ENCODE measurements around the gene LRFN3. TPM values are rescaled to one million over a fixed set of nuclear protein-coding genes. Genes with fewer than 3 reads are reported as not detected.

The LRFN3 gene
- total RNA-seq, 1 donor from 2014 or later, result 11.0 TPM

DNA sequence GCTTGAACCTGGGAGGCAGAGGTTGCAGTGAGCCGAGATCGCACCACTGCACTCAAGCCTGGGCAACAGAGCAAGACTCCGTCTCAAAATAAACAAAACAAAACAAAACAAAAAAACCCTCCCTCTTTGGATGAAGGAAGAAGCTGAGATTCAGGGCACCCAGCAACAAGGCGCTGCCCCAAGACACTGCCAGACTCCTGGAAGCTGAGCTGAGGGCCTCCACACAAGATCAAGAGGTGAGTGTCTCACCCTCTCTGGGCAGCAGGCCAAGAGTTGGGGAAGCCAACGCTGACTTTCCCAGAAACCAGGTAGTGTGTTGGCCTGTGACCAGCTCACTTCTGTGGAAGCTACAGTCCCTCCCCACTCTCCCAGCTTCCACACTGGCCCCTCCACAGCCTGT, 24.4 kb upstream of the LRFN3 start:
- peaks cover 16% of the 10 kb centered on the region for H3K4me1 Mint-ChIP-seq
- no peaks in the 10 kb centered on the region for H3K9me3 Mint-ChIP-seq
- no peak overlapping the region for H3K4me3 Mint-ChIP-seq
- H3K27me3 Mint-ChIP-seq, result peaks cover 1% of the 10 kb centered on the region
- intact Hi-C loops (cut with micrococcal nuclease), result no loop called here
- no peaks in the 10 kb centered on the region for H3K36me3 Mint-ChIP-seq (ENCODE audit: low read depth)
- H3K27ac Mint-ChIP-seq, result no peak overlapping the region
- DNase-seq, result no peak

GRCh38 chr19:35913589-35913988, 22.6 kb upstream of the LRFN3 start:
- Mint-ChIP-seq H3K27ac (no peak overlapping the region), H3K4me1 (peaks cover 16% of the 10 kb centered on the region), H3K27me3 (peaks cover 1% of the 10 kb centered on the region), H3K4me3 (no peak overlapping the region), H3K36me3 (ENCODE audit: low read depth) (no peaks in the 10 kb centered on the region), H3K9me3 (no peaks in the 10 kb centered on the region)
- intact Hi-C loops (cut with micrococcal nuclease), result no loop called here
- no peak for DNase-seq

DNA sequence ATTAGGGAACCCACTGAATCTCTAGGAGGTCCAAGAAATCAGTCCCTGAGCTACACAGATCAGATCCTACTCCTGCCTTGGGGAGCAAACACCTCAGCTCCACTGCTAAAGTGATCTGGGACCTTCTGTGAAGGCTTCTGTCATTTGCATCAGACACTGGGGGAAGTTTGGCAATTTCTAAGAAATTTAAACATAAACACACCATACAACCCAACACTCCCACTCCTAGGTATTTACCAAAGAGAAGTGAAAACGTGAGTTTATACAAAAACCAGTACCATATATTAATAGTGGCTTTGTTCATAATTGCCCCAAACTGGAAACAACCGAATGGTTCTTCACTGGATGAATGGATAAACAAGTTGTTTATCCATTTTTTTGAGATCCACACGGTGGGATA, 20.7 kb upstream of the LRFN3 start:
- no peaks in the 10 kb centered on the region for H3K9me3 Mint-ChIP-seq
- no peaks in the 10 kb centered on the region for H3K36me3 Mint-ChIP-seq (ENCODE audit: low read depth)
- H3K27ac Mint-ChIP-seq, result no peak overlapping the region
- no peak overlapping the region for H3K4me3 Mint-ChIP-seq
- no peak for DNase-seq
- H3K4me1 Mint-ChIP-seq, result peaks cover 12% of the 10 kb centered on the region
- intact Hi-C loops (cut with micrococcal nuclease), result no loop called here
- peaks cover 3% of the 10 kb centered on the region for H3K27me3 Mint-ChIP-seq

GRCh38 chr19:35919306-35919705, 16.9 kb upstream of the LRFN3 start:
- peaks cover 5% of the 10 kb centered on the region for H3K4me1 Mint-ChIP-seq
- no peaks in the 10 kb centered on the region for H3K36me3 Mint-ChIP-seq (ENCODE audit: low read depth)
- H3K4me3 Mint-ChIP-seq, result no peak overlapping the region
- no peak for DNase-seq
- no peaks in the 10 kb centered on the region for H3K9me3 Mint-ChIP-seq
- no peak overlapping the region for H3K27ac Mint-ChIP-seq
- peaks cover 6% of the 10 kb centered on the region for H3K27me3 Mint-ChIP-seq
- intact Hi-C loops (cut with micrococcal nuclease), result no loop called here

- intact Hi-C loops (cut with micrococcal nuclease), result no loop called here
Observed at GRCh38 chr19:35921012-35921411, 15.2 kb upstream of the LRFN3 start.

DNA sequence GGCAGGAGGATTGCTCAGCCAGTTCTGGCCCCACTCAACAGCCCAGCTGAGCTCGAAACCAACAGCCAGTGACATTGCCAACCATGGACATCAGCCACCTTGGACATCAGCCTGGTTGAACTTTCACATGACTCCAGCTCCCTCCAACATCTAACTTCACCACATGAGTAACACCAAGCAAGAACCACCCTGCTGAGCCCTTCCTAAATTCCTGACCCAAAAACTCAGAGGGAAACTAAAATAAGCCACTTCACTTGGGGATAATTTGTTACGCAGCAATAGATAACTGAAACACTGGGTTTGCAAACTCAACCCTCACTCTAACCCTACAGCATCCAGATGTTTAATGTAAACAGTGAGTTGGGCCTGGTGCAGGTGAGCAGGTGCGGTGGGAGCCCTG, 10.7 kb upstream of the LRFN3 start:
- Mint-ChIP-seq H3K4me1 (peaks cover 9% of the 10 kb centered on the region), H3K36me3 (ENCODE audit: low read depth) (peaks cover 4% of the 10 kb centered on the region), H3K27me3 (peaks cover 5% of the 10 kb centered on the region), H3K27ac (no peak overlapping the region), H3K4me3 (no peak overlapping the region), H3K9me3 (peaks cover 11% of the 10 kb centered on the region)
- intact Hi-C loops (cut with micrococcal nuclease), result no loop called here
- no peak for DNase-seq

More at GRCh38 chr19:35921012-35921411, 15.2 kb upstream of the LRFN3 start:
- no peak for DNase-seq
- Mint-ChIP-seq H3K27me3 (peaks cover 6% of the 10 kb centered on the region), H3K4me3 (no peak overlapping the region), H3K27ac (no peak overlapping the region), H3K9me3 (peaks cover 11% of the 10 kb centered on the region), H3K4me1 (peaks cover 1% of the 10 kb centered on the region), H3K36me3 (ENCODE audit: low read depth) (peaks cover 2% of the 10 kb centered on the region)

- Mint-ChIP-seq H3K4me1 (peaks cover 21% of the 10 kb centered on the region), H3K27me3 (peaks cover 2% of the 10 kb centered on the region), H3K27ac (no peak overlapping the region), H3K36me3 (ENCODE audit: low read depth) (peaks cover 4% of the 10 kb centered on the region), H3K9me3 (peaks cover 11% of the 10 kb centered on the region), H3K4me3 (no peak overlapping the region)
- DNase-seq, result no peak
- intact Hi-C loops (cut with micrococcal nuclease), result no loop called here
Observed at GRCh38 chr19:35928507-35928906, 7.7 kb upstream of the LRFN3 start.

DNA sequence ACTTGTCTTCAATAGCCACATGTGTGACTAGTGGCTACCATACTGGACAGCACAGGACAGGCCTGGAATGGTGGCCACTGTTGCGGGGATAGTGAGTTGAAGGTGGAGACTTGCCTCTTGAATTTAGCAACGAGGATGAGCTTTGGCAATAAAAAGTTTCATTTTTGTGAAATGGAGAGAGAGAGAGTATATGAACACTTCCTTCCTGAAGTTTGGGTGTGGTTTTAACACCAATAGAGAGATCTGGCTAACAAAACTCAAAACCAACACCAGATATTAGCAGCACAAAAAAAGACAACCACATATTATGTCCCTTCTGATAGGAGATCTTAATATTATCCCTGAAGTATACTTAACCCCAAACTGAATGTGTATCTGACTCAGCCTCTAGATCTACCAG, 6.3 kb upstream of the LRFN3 start:
- peak overlapping the region; percentile 87 for H3K27ac Mint-ChIP-seq
- H3K36me3 Mint-ChIP-seq (ENCODE audit: low read depth), result peaks cover 4% of the 10 kb centered on the region
- peak overlapping the region; percentile 58 for H3K4me3 Mint-ChIP-seq
- DNase-seq, result peak; percentile 70
- peaks cover 11% of the 10 kb centered on the region for H3K9me3 Mint-ChIP-seq
- peaks cover 2% of the 10 kb centered on the region for H3K27me3 Mint-ChIP-seq
- peaks cover 21% of the 10 kb centered on the region for H3K4me1 Mint-ChIP-seq
- intact Hi-C loops (cut with micrococcal nuclease), result loop anchor here (1.0 to 5.0 kb wide), 2 partner anchors 84 to 238 kb away; partner anchors contain the start of gene ALKBH6

DNA sequence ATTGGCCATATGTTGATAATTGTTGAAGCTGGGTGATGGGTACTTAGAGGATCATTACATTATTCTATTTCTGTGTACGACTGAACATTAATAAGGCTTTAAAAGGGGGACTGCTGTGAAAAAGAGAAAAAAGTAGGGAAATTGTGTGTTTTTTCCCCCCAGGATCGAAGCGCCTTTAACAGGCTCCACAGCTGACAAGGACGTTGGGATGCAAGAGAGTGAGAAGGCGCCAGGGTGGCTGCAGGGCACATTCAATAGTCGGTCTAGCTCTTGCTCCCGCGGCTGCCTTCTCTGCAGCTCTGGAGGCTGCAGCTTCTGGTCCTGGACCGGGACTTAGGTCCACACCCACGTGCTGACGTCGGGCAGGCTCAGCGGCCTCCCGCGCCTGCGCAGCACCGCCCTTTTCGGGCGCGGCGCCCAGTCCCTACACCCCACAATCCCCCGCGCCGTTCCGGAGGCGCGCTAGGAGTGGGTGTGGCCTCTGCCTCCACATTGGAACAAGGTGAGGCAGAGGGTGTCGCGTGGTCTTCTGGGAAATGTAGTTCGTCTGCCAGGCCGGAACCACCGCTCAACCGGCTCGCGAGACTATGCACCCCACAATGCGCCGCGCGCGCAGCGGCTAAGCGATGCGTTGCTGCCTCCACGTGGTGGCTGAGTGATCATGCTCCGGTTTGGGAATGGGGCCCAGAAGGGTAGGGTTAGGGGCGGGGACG, 4.9 kb upstream of the LRFN3 start:
- H3K36me3 Mint-ChIP-seq (ENCODE audit: low read depth), result no peaks in the 10 kb centered on the region
- intact Hi-C loops (cut with micrococcal nuclease), result loop anchor here (1.0 to 5.0 kb wide), 6 partner anchors 31 to 239 kb away; partner anchors contain the start of genes ARHGAP33, NFKBID, PSENEN and U2AF1L4
- peak overlapping the region; percentile 79 for H3K4me3 Mint-ChIP-seq
- peaks cover 25% of the 10 kb centered on the region for H3K4me1 Mint-ChIP-seq
- no peaks in the 10 kb centered on the region for H3K9me3 Mint-ChIP-seq
- H3K27me3 Mint-ChIP-seq, result no peaks in the 10 kb centered on the region
- H3K27ac Mint-ChIP-seq, result peak overlapping the region; percentile 90
- peak; percentile 100 for DNase-seq

DNA sequence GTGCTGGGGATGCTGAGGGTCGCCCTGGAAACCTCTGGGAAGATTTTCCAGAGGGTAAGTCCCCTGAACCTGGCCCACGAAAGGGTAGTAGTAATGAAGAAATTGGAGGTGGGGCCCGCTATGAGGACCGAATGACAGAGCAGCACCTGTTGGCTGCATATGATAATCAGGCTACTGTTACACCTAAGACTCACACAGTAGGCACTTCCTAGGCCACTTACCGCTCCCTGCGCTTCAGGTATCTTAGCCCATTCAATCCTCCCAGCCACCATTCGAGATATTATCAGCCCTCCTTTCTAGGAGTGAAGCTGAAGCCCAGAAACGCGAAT, 4.3 kb upstream of the LRFN3 start:
- intact Hi-C loops (cut with micrococcal nuclease), result loop anchor here (1.0 to 5.0 kb wide), 6 partner anchors 32 to 240 kb away; partner anchors contain the start of genes ARHGAP33, NFKBID, PSENEN and U2AF1L4
- DNase-seq, result no peak
- Mint-ChIP-seq H3K36me3 (ENCODE audit: low read depth) (no peaks in the 10 kb centered on the region), H3K27ac (peak overlapping the region; percentile 59), H3K4me3 (peak overlapping the region; percentile 65), H3K4me1 (peaks cover 25% of the 10 kb centered on the region), H3K27me3 (no peaks in the 10 kb centered on the region), H3K9me3 (no peaks in the 10 kb centered on the region)

DNA sequence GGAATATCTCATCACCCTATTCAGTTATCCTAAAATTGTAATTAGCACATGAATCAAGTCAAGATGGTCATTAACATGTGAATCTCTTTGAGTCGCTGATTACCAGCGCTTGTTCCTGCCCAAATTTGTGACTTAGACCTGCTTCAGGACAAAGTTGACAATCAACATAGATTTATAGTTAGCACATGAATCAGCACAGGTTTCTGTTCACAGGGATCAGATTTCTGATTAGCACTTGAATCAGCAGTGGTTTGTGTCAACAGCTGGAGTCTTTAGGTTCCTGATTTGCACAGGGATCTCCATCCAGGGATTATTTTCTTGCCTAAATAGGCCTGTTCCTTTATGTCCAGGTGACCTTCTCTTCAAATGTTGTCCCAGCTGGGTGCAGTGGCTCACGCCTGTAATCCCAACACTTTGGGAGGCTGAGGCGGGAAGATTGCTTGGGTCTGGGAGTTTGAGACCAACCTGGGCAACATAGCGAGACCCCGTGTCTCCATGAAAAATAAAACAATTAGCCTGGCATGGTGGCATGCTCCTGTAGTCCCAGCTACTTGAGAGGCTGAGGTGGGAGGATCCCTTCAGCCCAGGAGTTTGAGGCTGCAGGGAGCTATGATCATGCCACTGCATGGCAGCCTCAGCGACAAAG, 3.8 kb upstream of the LRFN3 start:
- intact Hi-C loops (cut with micrococcal nuclease), result loop anchor here (5.0 kb wide), 1 partner anchor 240 kb away; no protein-coding TSS in a partner anchor
- H3K27ac Mint-ChIP-seq, result no peak overlapping the region
- no peaks in the 10 kb centered on the region for H3K9me3 Mint-ChIP-seq
- no peak overlapping the region for H3K4me3 Mint-ChIP-seq
- no peaks in the 10 kb centered on the region for H3K36me3 Mint-ChIP-seq (ENCODE audit: low read depth)
- H3K27me3 Mint-ChIP-seq, result no peaks in the 10 kb centered on the region
- H3K4me1 Mint-ChIP-seq, result peaks cover 28% of the 10 kb centered on the region
- DNase-seq, result no peak

DNA sequence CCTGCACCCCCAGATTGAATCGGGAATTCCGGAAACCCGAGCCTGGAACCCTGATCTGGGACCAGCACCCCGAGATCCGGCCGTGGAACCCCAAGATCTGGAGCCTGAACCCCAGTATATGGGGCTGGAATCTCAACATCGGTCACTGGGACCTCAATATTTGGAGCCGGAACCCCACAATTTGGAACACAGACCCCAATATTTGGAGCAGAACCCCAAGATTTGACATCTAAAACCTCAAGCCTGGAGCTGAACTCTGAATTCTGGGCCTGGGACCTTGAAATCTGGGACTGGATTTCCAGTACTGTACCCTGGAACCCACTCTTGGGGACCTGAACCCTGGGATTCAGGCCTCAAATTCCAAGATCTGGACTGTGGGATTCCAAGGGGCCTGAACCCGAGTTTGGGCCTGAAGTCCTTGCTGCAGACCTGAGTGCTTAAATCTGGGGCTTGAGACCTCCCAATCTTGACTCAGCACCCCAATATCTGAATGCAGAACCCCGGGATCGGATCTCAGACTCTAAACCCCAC, 629 bp downstream of the LRFN3 start:
- H3K27ac Mint-ChIP-seq, result no peak overlapping the region
- no peaks in the 10 kb centered on the region for H3K27me3 Mint-ChIP-seq
- peaks cover 26% of the 10 kb centered on the region for H3K4me1 Mint-ChIP-seq
- no peaks in the 10 kb centered on the region for H3K9me3 Mint-ChIP-seq
- intact Hi-C loops (cut with micrococcal nuclease), result loop anchor here (1.0 kb wide), 1 partner anchor 55 kb away; no protein-coding TSS in a partner anchor
- DNase-seq, result no peak
- peaks cover 12% of the 10 kb centered on the region for H3K36me3 Mint-ChIP-seq (ENCODE audit: low read depth)
- H3K4me3 Mint-ChIP-seq, result peak overlapping the region; percentile 78

DNA sequence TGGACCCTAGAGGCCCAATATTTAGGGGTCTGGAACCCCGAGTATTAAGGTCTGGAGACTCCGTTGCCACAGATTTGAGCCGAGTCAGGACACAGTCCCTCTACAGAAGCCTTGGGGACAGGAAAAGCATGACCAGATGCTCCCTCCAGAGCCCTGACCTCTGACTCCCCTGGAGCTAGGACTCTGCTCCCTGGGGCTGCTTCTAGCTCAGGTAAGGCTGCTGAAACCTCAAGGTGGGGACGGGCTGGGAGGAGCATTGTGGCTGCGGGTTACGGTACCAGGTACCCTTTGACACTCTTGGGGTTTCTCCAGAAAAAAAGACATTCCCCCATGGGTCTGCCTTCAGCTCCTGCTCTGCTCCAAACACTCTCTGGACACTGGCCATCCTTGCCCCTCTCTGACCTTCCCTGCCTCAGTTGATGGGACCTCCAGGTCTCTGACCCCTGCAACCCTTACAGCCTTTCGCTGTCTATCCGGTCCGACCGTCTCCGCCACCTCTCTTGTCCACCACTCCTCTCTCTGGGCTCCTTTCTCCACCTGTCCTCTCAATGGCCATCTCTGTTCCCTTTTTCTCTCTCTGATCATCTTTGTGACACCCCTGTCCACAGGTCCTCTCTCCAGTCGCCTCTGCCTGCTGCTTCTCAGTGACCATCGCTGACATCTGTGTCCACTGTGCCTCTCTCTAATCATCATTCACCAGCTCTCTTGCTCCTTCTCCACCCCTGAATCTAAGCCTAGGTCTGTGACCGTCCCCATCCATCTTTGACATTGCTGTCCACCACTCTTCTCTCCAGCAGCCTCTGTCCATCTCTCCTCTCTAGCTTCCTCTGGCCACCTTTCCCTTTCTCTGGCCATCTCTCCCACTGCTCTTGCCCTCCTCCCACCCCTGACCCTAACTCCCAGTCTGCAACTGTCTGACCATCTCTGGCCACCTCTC, 1.4 kb downstream of the LRFN3 start:
- intact Hi-C loops (cut with micrococcal nuclease), result no loop called here
- peak overlapping the region; percentile 30 for H3K27ac Mint-ChIP-seq
- no peak for DNase-seq

More for the DNA sequence above, 1.4 kb downstream of the LRFN3 start:
- no peaks in the 10 kb centered on the region for H3K27me3 Mint-ChIP-seq
- peaks cover 12% of the 10 kb centered on the region for H3K36me3 Mint-ChIP-seq (ENCODE audit: low read depth)
- H3K4me1 Mint-ChIP-seq, result peaks cover 23% of the 10 kb centered on the region
- no peaks in the 10 kb centered on the region for H3K9me3 Mint-ChIP-seq
- peak overlapping the region; percentile 78 for H3K4me3 Mint-ChIP-seq

All from activated CD4-positive, alpha-beta T cell treated with anti-CD3 and anti-CD28 coated beads, Interleukin-2, amount 10 ng/mL, durations not matched to agents 24 days and 14 days (primary cell).